PC-9 (cell line): ENCODE measurements around the gene CEP68. TPM values are rescaled to one million over a fixed set of nuclear protein-coding genes. Genes with fewer than 3 reads are reported as not detected.

ENCODE experiments used
- BruUV-seq: library from RNA; stranded (reverse); fragments of 400-500 nt; replicated peaks from 2 replicates; lab custom pipeline; 2021; lab: Mats Ljungman, UMichigan
- CTCF ChIA-PET: fragments of 300-600 bp; sonication (Branson Sonifier 250); formaldehyde crosslinking; loops from one replicate; lab custom pipeline; 2022; ENCODE audit warnings: antibody characterized with exemption; lab: Charles Lee
- POLR2A ChIA-PET: fragments of 300-600 bp; sonication (Branson Sonifier 250); formaldehyde crosslinking; loops from one replicate; lab custom pipeline; 2022; ENCODE audit warnings: antibody characterized with exemption; ENCODE audit not compliant: unreplicated experiment; lab: Charles Lee
- DNase-seq, 2 experiments: peaks; one replicate each; pipeline versions ENCODE4 v3.0.0 to v3.0.0-alpha.2; 2015 to 2022; ENCODE audit warnings: mixed read lengths in 1 of 2
- H2AFZ ChIP-seq: fragments of 200-600 bp; sonication (generic); 2 replicates; pipeline ENCODE4 v1.8.1; 2017; ENCODE audit warnings: antibody characterized with exemption
- H3F3A ChIP-seq: fragments of 200-600 bp; sonication (generic); 2 replicates; pipeline ENCODE4 v1.8.1; 2017; ENCODE audit warnings: antibody characterized with exemption, mild to moderate bottlenecking, low read depth; ENCODE audit not compliant: insufficient read depth
- H3K27ac ChIP-seq: fragments of 200-600 bp; sonication (generic); 2 replicates; pipeline ENCODE4 v1.6.1; 2016; ENCODE audit warnings: mixed run types
- H3K27me3 ChIP-seq: fragments of 200-600 bp; sonication (generic); 2 replicates; pipeline ENCODE4 v1.6.1; 2016; ENCODE audit warnings: low read depth, mixed run types; ENCODE audit not compliant: insufficient read depth
- H3K36me3 ChIP-seq: fragments of 200-600 bp; sonication (generic); 2 replicates; pipeline ENCODE4 v1.6.1; 2016; ENCODE audit warnings: low read depth, mixed run types
- H3K4me1 ChIP-seq: fragments of 200-600 bp; sonication (generic); replicated peaks from 2 replicates; pipeline ENCODE4 v1.6.1; 2016; ENCODE audit warnings: mixed run types; ENCODE audit not compliant: insufficient read depth
- H3K4me2 ChIP-seq: fragments of 200-600 bp; sonication (generic); 2 replicates; pipeline ENCODE4 v1.6.1; 2017; ENCODE audit warnings: mixed run types
- H3K4me3 ChIP-seq: fragments of 200-600 bp; sonication (generic); 2 replicates; pipeline ENCODE4 v1.6.1; 2016; ENCODE audit warnings: mixed run types
- H3K79me2 ChIP-seq: fragments of 200-600 bp; sonication (generic); 2 replicates; pipeline ENCODE4 v1.6.1; 2017; ENCODE audit warnings: low read depth, mixed run types
- H3K9me2 ChIP-seq: fragments of 200-600 bp; sonication (generic); 2 replicates; pipeline ENCODE4 v1.8.1; 2017; ENCODE audit warnings: mild to moderate bottlenecking; ENCODE audit not compliant: insufficient read depth
- H3K9me3 ChIP-seq: fragments of 200-600 bp; sonication (generic); 2 replicates; pipeline ENCODE4 v1.8.1; 2016; ENCODE audit warnings: low read depth; ENCODE audit not compliant: insufficient read depth
- H4K20me1 ChIP-seq: fragments of 200-600 bp; sonication (generic); 2 replicates; pipeline ENCODE4 v1.8.1; 2017; ENCODE audit not compliant: insufficient read depth
- CTCF ChIP-seq: fragments of 200-600 bp; sonication (generic); conservative IDR thresholded peaks from 2 replicates; pipeline ENCODE4 v1.6.1; 2017; ENCODE audit warnings: mixed run types, antibody characterized with exemption, mild to moderate bottlenecking, moderate library complexity
- EZH2 ChIP-seq: fragments of 200-600 bp; sonication (generic); IDR thresholded peaks from 2 replicates; pipeline ENCODE4 v1.8.0; 2017; ENCODE audit warnings: antibody characterized with exemption, low read depth
- intact Hi-C: fragments of 100-400 bp; cut with micrococcal nuclease; formaldehyde crosslinking; loops from one replicate; pipeline ENCODE4 v1.10.0; 2022; ENCODE audit not compliant: unreplicated experiment
- total RNA-seq: library from RNA; stranded (reverse); gene quantifications from 2 replicates; pipeline ENCODE4 v1.2.3, GENCODE V29; 2021

CEP68 gene
- total RNA-seq, 1 experiment from 2014 or later, result 10.8 TPM

DNA sequence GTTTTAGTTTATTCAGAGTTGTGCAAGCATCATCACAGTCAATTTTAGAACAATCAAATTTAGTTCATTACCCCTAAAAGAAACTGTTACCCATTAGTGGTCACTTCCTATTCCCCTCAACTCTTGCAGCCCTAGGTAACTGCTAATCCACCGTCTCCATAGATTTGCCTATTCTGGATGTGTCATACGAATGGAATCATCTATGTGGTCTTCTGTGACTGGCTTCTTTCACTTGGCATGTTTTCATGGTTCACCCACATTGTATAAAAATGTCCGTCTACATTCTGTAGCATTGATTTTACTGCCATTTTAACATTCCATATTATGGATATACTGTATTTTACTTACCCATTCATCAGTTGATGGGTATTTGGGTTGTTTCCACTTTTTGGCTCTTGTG is 5.3 kb upstream of the CEP68 start:
- intact Hi-C loops, result no loop called here
- Histone ChIP-seq H3K4me2 (no peak overlapping the region), H3F3A (0 out of 2 replicates have a peak, but pooled peaks cover 6% of the 10 kb centered on the region), H3K27me3 (no peaks in the 10 kb centered on the region), H4K20me1 (no peaks in the 10 kb centered on the region), H3K27ac (no peak overlapping the region), H3K9me2 (no peaks in the 10 kb centered on the region), H2AFZ (no peak overlapping the region), H3K4me3 (no peak overlapping the region), H3K9me3 (peaks cover 4% of the 10 kb centered on the region; the same call in 1 of the 2 replicates), H3K36me3 (no peaks in the 10 kb centered on the region), H3K79me2 (no peaks in the 10 kb centered on the region), H3K4me1 (peaks cover 13% of the 10 kb centered on the region)
- BruUV-seq, result no TSS peak
- TF ChIP-seq EZH2 (no peak), CTCF (no peak)
- no peak for DNase-seq
- ChIA-PET POLR2A (interaction anchor here (0.7 kb wide), 1 partner anchor 79 kb away, joined by 5 read pairs; the partner anchor contains the start of gene RAB1A), CTCF (interaction anchor here (0.6 kb wide), 1 partner anchor 528 kb away, joined by 5 read pairs; no protein-coding TSS in a partner anchor)

GRCh38 chr2:65053199-65053598 is 3.0 kb upstream of the CEP68 start:
- Histone ChIP-seq H2AFZ (no peak overlapping the region), H3K27me3 (no peaks in the 10 kb centered on the region), H3K79me2 (no peaks in the 10 kb centered on the region), H3F3A (peaks cover 15% of the 10 kb centered on the region; the same call in 1 of the 2 replicates), H3K9me2 (no peaks in the 10 kb centered on the region), H3K36me3 (no peaks in the 10 kb centered on the region), H3K4me2 (no peak overlapping the region), H4K20me1 (no peaks in the 10 kb centered on the region), H3K9me3 (peaks cover 4% of the 10 kb centered on the region; the same call in 1 of the 2 replicates), H3K4me1 (peaks cover 27% of the 10 kb centered on the region), H3K4me3 (no peak overlapping the region), H3K27ac (no peak overlapping the region)
- DNase-seq, result no peak
- ChIA-PET CTCF (no interaction called here), POLR2A (no interaction called here)
- no TSS peak for BruUV-seq
- intact Hi-C loops, result no loop called here
- no peak for TF ChIP-seq EZH2
- TF ChIP-seq CTCF, result no peak

GRCh38 chr2:65054749-65055421 is 1.3 kb upstream of the CEP68 start:
- H3K27me3 ChIP-seq, result no peaks in the 10 kb centered on the region
- H3K4me2 ChIP-seq, result peak overlapping the region; percentile 90
- DNase-seq, result no peak
- H3K36me3 ChIP-seq, result no peaks in the 10 kb centered on the region
- peaks cover 15% of the 10 kb centered on the region for H3K4me1 ChIP-seq
- no peaks in the 10 kb centered on the region for H3K9me2 ChIP-seq
- intact Hi-C loops, result loop anchor here (5.0 kb wide), 1 partner anchor 172 kb away; the partner anchor contains the start of gene ACTR2
- ChIA-PET POLR2A (interaction anchor here (0.5 kb wide), 1 partner anchor 73 kb away, joined by 3 read pairs; no protein-coding TSS in a partner anchor), CTCF (interaction anchor here (1.2 kb wide), 1 partner anchor 210 kb away, joined by 3 read pairs; no protein-coding TSS in a partner anchor)
- H3K27ac ChIP-seq, result no peak overlapping the region
- H3K4me3 ChIP-seq, result peak overlapping the region; percentile 86; the same call in 1 of the 2 replicates
- H3K79me2 ChIP-seq, result no peaks in the 10 kb centered on the region
- TF ChIP-seq CTCF, result no peak
- no peak for TF ChIP-seq EZH2
- H4K20me1 ChIP-seq, result no peaks in the 10 kb centered on the region; the same call in 1 of the 2 replicates
- peaks cover 9% of the 10 kb centered on the region; the same call in 1 of the 2 replicates for H3F3A ChIP-seq
- H2AFZ ChIP-seq, result no peak overlapping the region
- BruUV-seq, result TSS peak; percentile 30
- no peaks in the 10 kb centered on the region for H3K9me3 ChIP-seq
